MCF 10A (cell line): Measurements from ENCODE around the gene HOOK2. TPM values are rescaled to one million over a fixed set of nuclear protein-coding genes. Genes with fewer than 3 reads are reported as not detected.
"Not testable (repeated sequence)": the region's sequence is repeated elsewhere in the genome, so short reads cannot be mapped to it uniquely, and the experiment has no call there.

Experiments
- BruUV-seq: library from RNA; stranded (reverse); fragments of 400-500 nt; replicated peaks from 2 replicates; lab custom pipeline; 2021; lab: Mats Ljungman, UMichigan
- CTCF ChIA-PET: fragments of 300-600 bp; sonication (Branson Sonifier 250); formaldehyde crosslinking; extraction: SDS; loops from one replicate; lab custom pipeline; 2021; ENCODE audit warnings: antibody characterized with exemption, inconsistent platforms; lab: Yijun Ruan, JAX
- POLR2A ChIA-PET: fragments of 300-600, 350-650 bp; sonication (Branson Sonifier 250); formaldehyde crosslinking; extraction: SDS; loops from one replicate; lab custom pipeline; 2020; ENCODE audit warnings: antibody characterized with exemption, inconsistent platforms; lab: Yijun Ruan, JAX
- DNase-seq: peaks from one replicate; pipeline ENCODE4 v3.0.0-alpha.2; 2018; ENCODE audit not compliant: unreplicated experiment
- H3K27ac Mint-ChIP-seq: one replicate; pipeline ENCODE4 v1.8.0; 2022; ENCODE audit warnings: mild to moderate bottlenecking, low read depth, mixed read lengths; ENCODE audit not compliant: unreplicated experiment
- H3K27me3 Mint-ChIP-seq: one replicate; pipeline ENCODE4 v1.8.0; 2022; ENCODE audit warnings: mixed read lengths; ENCODE audit not compliant: insufficient read depth, unreplicated experiment
- H3K36me3 Mint-ChIP-seq: one replicate; pipeline ENCODE4 v1.8.0; 2022; ENCODE audit warnings: mild to moderate bottlenecking, moderate library complexity, mixed read lengths; ENCODE audit not compliant: insufficient read depth, unreplicated experiment
- H3K4me1 Mint-ChIP-seq: one replicate; pipeline ENCODE4 v1.8.0; 2022; ENCODE audit warnings: mixed read lengths; ENCODE audit not compliant: insufficient read depth, unreplicated experiment
- H3K4me3 Mint-ChIP-seq: one replicate; pipeline ENCODE4 v1.8.0; 2022; ENCODE audit warnings: mild to moderate bottlenecking, moderate library complexity, mixed read lengths; ENCODE audit not compliant: unreplicated experiment
- H3K9me3 Mint-ChIP-seq: one replicate; pipeline ENCODE4 v1.8.0; 2022; ENCODE audit warnings: mixed read lengths; ENCODE audit not compliant: unreplicated experiment
- CTCF ChIP-seq: fragments of 200-600 bp; IDR thresholded peaks from one replicate; pipeline ENCODE4 v1.8.0; 2022; ENCODE audit warnings: antibody characterized with exemption, mild to moderate bottlenecking; ENCODE audit not compliant: unreplicated experiment
- intact Hi-C: fragments of 100-400 bp; cut with micrococcal nuclease; formaldehyde crosslinking; loops from 2 replicates; pipeline ENCODE4 v1.14.1; 2022
- total RNA-seq: library from RNA; stranded (reverse); gene quantifications from 2 replicates; pipeline ENCODE4 v1.2.3, GENCODE V29; 2022

Gene HOOK2
- total RNA-seq, 1 experiment from 2014 or later: 31.6 TPM

GRCh38 chr19:12800466-12800770 lies 25.1 kb upstream of the HOOK2 start:
- Mint-ChIP-seq H3K27me3 (no peaks in the 10 kb centered on the region), H3K36me3 (peaks cover 34% of the 10 kb centered on the region), H3K9me3 (no peaks in the 10 kb centered on the region), H3K4me3 (peak overlapping the region; percentile 82), H3K27ac (peak overlapping the region; percentile 79), H3K4me1 (peaks cover 19% of the 10 kb centered on the region)
- ChIA-PET CTCF (interaction anchor here (1.3 to 14.5 kb wide), 4 partner anchors 25 to 49 kb away, joined by 3 to 307 read pairs (median 162); partner anchors contain the start of gene HOOK2), POLR2A (interaction anchor here (0.7 to 4.4 kb wide), 10 partner anchors 8 to 131 kb away, joined by 3 to 54 read pairs (median 4); partner anchors contain the start of genes GCDH, GET3, JUNB and TNPO2)
- intact Hi-C loops: loop anchor here (5.0 kb wide), 1 partner anchor 37 kb away; the partner anchor contains the start of gene MAST1
- no TSS peak for BruUV-seq
- TF ChIP-seq CTCF: no peak
- no peak for DNase-seq

GRCh38 chr19:12799742-12800465 lies 24.6 kb upstream of the HOOK2 start:
- CTCF ChIA-PET: interaction anchor here (1.3 to 14.5 kb wide), 4 partner anchors 24 to 50 kb away, joined by 3 to 307 read pairs (median 162); partner anchors contain the start of gene HOOK2
- Mint-ChIP-seq H3K27ac (no peak overlapping the region), H3K4me3 (peak overlapping the region; percentile 82), H3K27me3 (no peaks in the 10 kb centered on the region), H3K9me3 (no peaks in the 10 kb centered on the region), H3K4me1 (peaks cover 19% of the 10 kb centered on the region), H3K36me3 (peaks cover 39% of the 10 kb centered on the region)
- DNase-seq: no peak
- TF ChIP-seq CTCF: no peak
- POLR2A ChIA-PET: interaction anchor here (0.6 to 4.4 kb wide), 5 partner anchors 8 to 104 kb away, joined by 3 to 54 read pairs (median 7); partner anchors contain the start of genes FBXW9, JUNB and TNPO2
- no TSS peak for BruUV-seq
- intact Hi-C loops: loop anchor here (5.0 kb wide), 1 partner anchor 37 kb away; the partner anchor contains the start of gene MAST1

- BruUV-seq, H3K27me3 Mint-ChIP-seq, DNase-seq, intact Hi-C loops, H3K9me3 Mint-ChIP-seq, H3K27ac Mint-ChIP-seq, H3K4me3 Mint-ChIP-seq: not testable (repeated sequence)
- H3K4me1 Mint-ChIP-seq: peaks cover 24% of the 10 kb centered on the region
- peaks cover 62% of the 10 kb centered on the region for H3K36me3 Mint-ChIP-seq
- CTCF ChIA-PET: interaction anchor here (0.6 to 14.5 kb wide), 8 partner anchors 12 to 85 kb away, joined by 3 to 307 read pairs (median 5); partner anchors contain the start of genes HOOK2 and TRIR
- POLR2A ChIA-PET: interaction anchor here (0.7 to 8.4 kb wide), 4 partner anchors 21 to 60 kb away, joined by 3 to 410 read pairs (median 4); partner anchors contain the start of genes GET3 and HOOK2
These were observed 22.3 kb upstream of the HOOK2 start for GRCh38 chr19:12797607-12798006.

GRCh38 chr19:12797141-12797587 lies 21.8 kb upstream of the HOOK2 start:
- Mint-ChIP-seq H3K9me3 (no peaks in the 10 kb centered on the region), H3K27ac (no peak overlapping the region), H3K36me3 (peaks cover 66% of the 10 kb centered on the region), H3K4me1 (peaks cover 20% of the 10 kb centered on the region), H3K27me3 (no peaks in the 10 kb centered on the region), H3K4me3 (no peak overlapping the region)
- no peak for DNase-seq
- intact Hi-C loops: no loop called here
- no TSS peak for BruUV-seq
- CTCF ChIA-PET: interaction anchor here (0.5 to 14.5 kb wide), 13 partner anchors 8 to 121 kb away, joined by 3 to 307 read pairs (median 6); partner anchors contain the start of genes GCDH and HOOK2
- no peak for TF ChIP-seq CTCF
- POLR2A ChIA-PET: interaction anchor here (0.7 to 8.4 kb wide), 5 partner anchors 9 to 60 kb away, joined by 4 to 410 read pairs (median 6); partner anchors contain the start of genes GET3, HOOK2 and RNASEH2A
